Stimulated activated CD8-positive, alpha-beta memory T cell treated with anti-CD3 and anti-CD28 coated beads, Interleukin-7, amount 100 ng/mL, for 1 hour (primary cell): Measurements from ENCODE around the gene ELAVL3.

Experiments used
- DNase-seq, 2 donors: peaks; one replicate each; pipeline ENCODE4 v3.0.0-alpha.2; 2020; ENCODE audit warnings: low read depth in 2 of 2

ELAVL3 gene

GRCh38 chr19:11480715-11481533 lies at the start of gene ELAVL3:
TSS of gene ELAVL3 (minus strand) at chr19:11481046. CDS start at chr19:11480608, 438 bp downstream.
- DNase-seq: no peak

GRCh38 chr19:11530432-11530831 lies 49.6 kb upstream of the ELAVL3 start:
- no peak for DNase-seq

- DNase-seq: peak; percentile 77 to 83
These were observed 47.9 kb upstream of the ELAVL3 start, which contains the start of gene ECSIT for GRCh38 chr19:11528551-11529341. TSS of gene ECSIT (minus strand) at chr19:11529134. CDS start at chr19:11519170, 9,964 bp downstream.

GRCh38 chr19:11519138-11519537 lies 38.3 kb upstream of the ELAVL3 start:
- DNase-seq: no peak

GRCh38 chr19:11513946-11514345 lies 33.1 kb upstream of the ELAVL3 start:
- DNase-seq: no peak

GRCh38 chr19:11510444-11510843 lies 29.6 kb upstream of the ELAVL3 start:
- no peak for DNase-seq

GRCh38 chr19:11507370-11508078 lies 26.7 kb upstream of the ELAVL3 start:
- DNase-seq: no peak

GRCh38 chr19:11506967-11507366 lies 26.1 kb upstream of the ELAVL3 start:
- DNase-seq: no peak

GRCh38 chr19:11506101-11506555 lies 25.3 kb upstream of the ELAVL3 start:
- no peak for DNase-seq

- peak; percentile 90 to 94 for DNase-seq
These were observed 24.8 kb upstream of the ELAVL3 start, which contains the start of gene ZNF653 for GRCh38 chr19:11505504-11506100. TSS of gene ZNF653 (minus strand) at chr19:11505839. CDS start at chr19:11505786, 53 bp downstream.

GRCh38 chr19:11505032-11505503 lies 24.2 kb upstream of the ELAVL3 start:
- DNase-seq: peak; percentile 90 to 92

GRCh38 chr19:11504502-11505031 lies 23.7 kb upstream of the ELAVL3 start:
- no peak for DNase-seq

GRCh38 chr19:11499890-11500420 lies 19.1 kb upstream of the ELAVL3 start:
- no peak for DNase-seq

- no peak for DNase-seq
These were observed 18.4 kb upstream of the ELAVL3 start for GRCh38 chr19:11499220-11499726.

GRCh38 chr19:11496391-11497163 lies 15.7 kb upstream of the ELAVL3 start:
- peak in 1 of 2 donors; percentile 16 for DNase-seq

GRCh38 chr19:11495885-11496284 lies 15.0 kb upstream of the ELAVL3 start:
- DNase-seq: no peak

GRCh38 chr19:11495481-11495880 lies 14.6 kb upstream of the ELAVL3 start:
- DNase-seq: no peak

GRCh38 chr19:11494634-11495285 lies 13.9 kb upstream of the ELAVL3 start:
- no peak for DNase-seq

GRCh38 chr19:11489378-11489777 lies 8.5 kb upstream of the ELAVL3 start:
- no peak for DNase-seq
